Measurements from ENCODE around the gene ATP6V1E1.

DNA sequence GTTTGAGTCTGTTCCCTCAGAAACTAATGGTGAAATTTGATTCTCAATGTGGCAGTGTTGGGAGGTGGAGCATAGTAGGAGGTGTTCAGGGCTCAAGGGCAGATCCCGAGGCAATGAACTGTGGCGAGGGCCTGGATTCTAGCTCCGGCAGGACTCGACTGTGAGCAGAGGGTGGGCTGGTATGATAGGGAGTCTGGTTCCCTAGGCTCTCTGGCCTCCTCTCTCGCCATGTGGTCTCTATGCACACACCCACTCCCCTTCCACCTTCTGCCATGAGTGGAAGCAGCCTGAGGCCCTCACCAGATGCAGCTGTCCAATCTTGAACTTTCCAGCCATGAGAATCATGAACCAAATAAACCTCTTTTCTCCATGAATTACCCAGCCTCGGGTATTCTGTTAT is 32.3 kb downstream of the ATP6V1E1 start:
- TF ChIP-seq, protein P1, sequence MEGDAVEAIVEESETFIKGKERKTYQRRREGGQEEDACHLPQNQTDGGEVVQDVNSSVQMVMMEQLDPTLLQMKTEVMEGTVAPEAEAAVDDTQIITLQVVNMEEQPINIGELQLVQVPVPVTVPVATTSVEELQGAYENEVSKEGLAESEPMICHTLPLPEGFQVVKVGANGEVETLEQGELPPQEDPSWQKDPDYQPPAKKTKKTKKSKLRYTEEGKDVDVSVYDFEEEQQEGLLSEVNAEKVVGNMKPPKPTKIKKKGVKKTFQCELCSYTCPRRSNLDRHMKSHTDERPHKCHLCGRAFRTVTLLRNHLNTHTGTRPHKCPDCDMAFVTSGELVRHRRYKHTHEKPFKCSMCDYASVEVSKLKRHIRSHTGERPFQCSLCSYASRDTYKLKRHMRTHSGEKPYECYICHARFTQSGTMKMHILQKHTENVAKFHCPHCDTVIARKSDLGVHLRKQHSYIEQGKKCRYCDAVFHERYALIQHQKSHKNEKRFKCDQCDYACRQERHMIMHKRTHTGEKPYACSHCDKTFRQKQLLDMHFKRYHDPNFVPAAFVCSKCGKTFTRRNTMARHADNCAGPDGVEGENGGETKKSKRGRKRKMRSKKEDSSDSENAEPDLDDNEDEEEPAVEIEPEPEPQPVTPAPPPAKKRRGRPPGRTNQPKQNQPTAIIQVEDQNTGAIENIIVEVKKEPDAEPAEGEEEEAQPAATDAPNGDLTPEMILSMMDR (conservative IDR thresholded peaks at IDR 0.05; ENCODE audit: low read depth, low read length) = no peak
- no peak for TF ChIP-seq EZH2 (IDR thresholded peaks at IDR 0.05; ENCODE audit: borderline replicate concordance, low read depth, low read length, poor library complexity, severe bottlenecking)
